Measurements from ENCODE around the gene GRK6. TPM values are rescaled to one million over a fixed set of nuclear protein-coding genes. Genes with fewer than 3 reads are reported as not detected.

GRK6 gene
- total and polyA plus RNA-seq, 9 of the 15 experiments (the other 6 are each of a cell fraction or from before 2014, with no cell fraction given): 0.63 to 122 (median 44.5) TPM

DNA sequence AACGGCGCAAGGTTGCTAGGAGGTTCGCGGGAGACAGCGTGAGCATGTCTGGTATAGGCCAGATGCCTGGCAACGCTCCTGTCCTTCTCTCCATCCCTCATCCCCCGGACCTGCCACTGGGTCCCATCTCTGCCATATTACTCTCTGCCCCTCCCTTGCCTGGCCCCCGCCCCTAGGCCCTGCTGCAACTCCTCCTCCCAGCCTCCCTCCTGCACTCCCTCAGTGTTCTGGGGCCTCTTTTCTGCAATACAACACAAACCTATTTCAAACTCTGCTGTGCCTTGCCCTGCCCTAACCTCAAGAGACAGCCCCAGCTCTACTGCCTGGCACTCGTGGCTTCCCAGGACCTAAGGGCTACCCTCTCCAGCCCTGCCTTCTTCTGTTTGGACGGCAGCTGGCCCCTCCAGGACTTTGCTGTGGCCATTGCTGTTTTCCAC is 55.9 kb downstream of the GRK6 start (continued):
- TF ChIP-seq, protein P1, sequence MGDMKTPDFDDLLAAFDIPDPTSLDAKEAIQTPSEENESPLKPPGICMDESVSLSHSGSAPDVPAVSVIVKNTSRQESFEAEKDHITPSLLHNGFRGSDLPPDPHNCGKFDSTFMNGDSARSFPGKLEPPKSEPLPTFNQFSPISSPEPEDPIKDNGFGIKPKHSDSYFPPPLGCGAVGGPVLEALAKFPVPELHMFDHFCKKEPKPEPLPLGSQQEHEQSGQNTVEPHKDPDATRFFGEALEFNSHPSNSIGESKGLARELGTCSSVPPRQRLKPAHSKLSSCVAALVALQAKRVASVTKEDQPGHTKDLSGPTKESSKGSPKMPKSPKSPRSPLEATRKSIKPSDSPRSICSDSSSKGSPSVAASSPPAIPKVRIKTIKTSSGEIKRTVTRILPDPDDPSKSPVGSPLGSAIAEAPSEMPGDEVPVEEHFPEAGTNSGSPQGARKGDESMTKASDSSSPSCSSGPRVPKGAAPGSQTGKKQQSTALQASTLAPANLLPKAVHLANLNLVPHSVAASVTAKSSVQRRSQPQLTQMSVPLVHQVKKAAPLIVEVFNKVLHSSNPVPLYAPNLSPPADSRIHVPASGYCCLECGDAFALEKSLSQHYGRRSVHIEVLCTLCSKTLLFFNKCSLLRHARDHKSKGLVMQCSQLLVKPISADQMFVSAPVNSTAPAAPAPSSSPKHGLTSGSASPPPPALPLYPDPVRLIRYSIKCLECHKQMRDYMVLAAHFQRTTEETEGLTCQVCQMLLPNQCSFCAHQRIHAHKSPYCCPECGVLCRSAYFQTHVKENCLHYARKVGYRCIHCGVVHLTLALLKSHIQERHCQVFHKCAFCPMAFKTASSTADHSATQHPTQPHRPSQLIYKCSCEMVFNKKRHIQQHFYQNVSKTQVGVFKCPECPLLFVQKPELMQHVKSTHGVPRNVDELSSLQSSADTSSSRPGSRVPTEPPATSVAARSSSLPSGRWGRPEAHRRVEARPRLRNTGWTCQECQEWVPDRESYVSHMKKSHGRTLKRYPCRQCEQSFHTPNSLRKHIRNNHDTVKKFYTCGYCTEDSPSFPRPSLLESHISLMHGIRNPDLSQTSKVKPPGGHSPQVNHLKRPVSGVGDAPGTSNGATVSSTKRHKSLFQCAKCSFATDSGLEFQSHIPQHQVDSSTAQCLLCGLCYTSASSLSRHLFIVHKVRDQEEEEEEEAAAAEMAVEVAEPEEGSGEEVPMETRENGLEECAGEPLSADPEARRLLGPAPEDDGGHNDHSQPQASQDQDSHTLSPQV (IDR thresholded peaks at IDR 0.05): no peak

DNA sequence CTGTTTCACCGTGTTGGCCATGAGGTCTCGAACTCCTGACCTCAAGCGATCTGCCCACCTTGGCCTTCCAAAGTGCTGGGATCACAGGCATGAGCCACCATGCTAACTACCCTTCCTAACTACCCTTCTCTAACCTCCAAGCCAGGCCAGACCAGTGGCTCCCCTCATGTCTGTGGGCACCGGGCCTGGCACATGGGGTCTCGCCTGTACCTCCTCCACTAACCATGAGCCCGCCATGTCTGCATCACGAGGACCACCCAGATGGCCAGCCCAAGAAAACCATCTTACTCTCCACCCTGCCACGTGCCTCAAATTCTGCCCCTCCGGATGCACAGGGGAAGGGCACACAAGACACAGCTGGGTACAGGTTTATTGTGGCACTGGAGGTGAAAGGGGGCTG is 56.6 kb downstream of the GRK6 start:
- POLR2A ChIA-PET: interaction anchor here (0.6 kb wide), 2 partner anchors 69 to 1171 kb away, joined by 3 read pairs; no protein-coding TSS in a partner anchor
- no peak for TF ChIP-seq EHMT2 (IDR thresholded peaks at IDR 0.05)
- TF ChIP-seq NCOA6 (IDR thresholded peaks at IDR 0.05): no peak
- no peak for TF ChIP-seq SMAD3 (CRISPR knock-in tag; conservative IDR thresholded peaks at IDR 0.05)
- TF ChIP-seq, protein P2, sequence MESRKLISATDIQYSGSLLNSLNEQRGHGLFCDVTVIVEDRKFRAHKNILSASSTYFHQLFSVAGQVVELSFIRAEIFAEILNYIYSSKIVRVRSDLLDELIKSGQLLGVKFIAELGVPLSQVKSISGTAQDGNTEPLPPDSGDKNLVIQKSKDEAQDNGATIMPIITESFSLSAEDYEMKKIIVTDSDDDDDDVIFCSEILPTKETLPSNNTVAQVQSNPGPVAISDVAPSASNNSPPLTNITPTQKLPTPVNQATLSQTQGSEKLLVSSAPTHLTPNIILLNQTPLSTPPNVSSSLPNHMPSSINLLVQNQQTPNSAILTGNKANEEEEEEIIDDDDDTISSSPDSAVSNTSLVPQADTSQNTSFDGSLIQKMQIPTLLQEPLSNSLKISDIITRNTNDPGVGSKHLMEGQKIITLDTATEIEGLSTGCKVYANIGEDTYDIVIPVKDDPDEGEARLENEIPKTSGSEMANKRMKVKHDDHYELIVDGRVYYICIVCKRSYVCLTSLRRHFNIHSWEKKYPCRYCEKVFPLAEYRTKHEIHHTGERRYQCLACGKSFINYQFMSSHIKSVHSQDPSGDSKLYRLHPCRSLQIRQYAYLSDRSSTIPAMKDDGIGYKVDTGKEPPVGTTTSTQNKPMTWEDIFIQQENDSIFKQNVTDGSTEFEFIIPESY (CRISPR knock-in tag; IDR thresholded peaks at IDR 0.05): no peak
- TF ChIP-seq, protein P3, sequence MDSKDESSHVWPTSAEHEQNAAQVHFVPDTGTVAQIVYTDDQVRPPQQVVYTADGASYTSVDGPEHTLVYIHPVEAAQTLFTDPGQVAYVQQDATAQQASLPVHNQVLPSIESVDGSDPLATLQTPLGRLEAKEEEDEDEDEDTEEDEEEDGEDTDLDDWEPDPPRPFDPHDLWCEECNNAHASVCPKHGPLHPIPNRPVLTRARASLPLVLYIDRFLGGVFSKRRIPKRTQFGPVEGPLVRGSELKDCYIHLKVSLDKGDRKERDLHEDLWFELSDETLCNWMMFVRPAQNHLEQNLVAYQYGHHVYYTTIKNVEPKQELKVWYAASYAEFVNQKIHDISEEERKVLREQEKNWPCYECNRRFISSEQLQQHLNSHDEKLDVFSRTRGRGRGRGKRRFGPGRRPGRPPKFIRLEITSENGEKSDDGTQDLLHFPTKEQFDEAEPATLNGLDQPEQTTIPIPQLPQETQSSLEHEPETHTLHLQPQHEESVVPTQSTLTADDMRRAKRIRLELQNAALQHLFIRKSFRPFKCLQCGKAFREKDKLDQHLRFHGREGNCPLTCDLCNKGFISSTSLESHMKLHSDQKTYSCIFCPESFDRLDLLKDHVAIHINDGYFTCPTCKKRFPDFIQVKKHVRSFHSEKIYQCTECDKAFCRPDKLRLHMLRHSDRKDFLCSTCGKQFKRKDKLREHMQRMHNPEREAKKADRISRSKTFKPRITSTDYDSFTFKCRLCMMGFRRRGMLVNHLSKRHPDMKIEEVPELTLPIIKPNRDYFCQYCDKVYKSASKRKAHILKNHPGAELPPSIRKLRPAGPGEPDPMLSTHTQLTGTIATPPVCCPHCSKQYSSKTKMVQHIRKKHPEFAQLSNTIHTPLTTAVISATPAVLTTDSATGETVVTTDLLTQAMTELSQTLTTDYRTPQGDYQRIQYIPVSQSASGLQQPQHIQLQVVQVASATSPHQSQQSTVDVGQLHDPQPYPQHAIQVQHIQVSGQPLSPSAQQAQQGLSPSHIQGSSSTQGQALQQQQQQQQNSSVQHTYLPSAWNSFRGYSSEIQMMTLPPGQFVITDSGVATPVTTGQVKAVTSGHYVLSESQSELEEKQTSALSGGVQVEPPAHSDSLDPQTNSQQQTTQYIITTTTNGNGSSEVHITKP (IDR thresholded peaks at IDR 0.05; ENCODE audit: partially characterized antibody): no peak
- no peak for TF ChIP-seq PHF21A (IDR thresholded peaks at IDR 0.05; ENCODE audit: borderline replicate concordance, low read depth)
- TF ChIP-seq ZKSCAN1 (IDR thresholded peaks at IDR 0.05; ENCODE audit: low read depth, low read length): no peak
- no peaks in the 10 kb centered on the region for H3K27me3 ChIP-seq (ENCODE audit: control insufficient read depth in 2 of 2, insufficient read depth in 2 of 2, low read length in 2 of 2)
- FAIRE-seq: no peak
- H3K4me1 ChIP-seq (replicated peaks in 1 of 2; ENCODE audit: control insufficient read depth in 2 of 2, insufficient read depth in 2 of 2, low read length in 2 of 2): peaks cover 15 to 35% of the 10 kb centered on the region in 2 experiments
- no peak overlapping the region for H3K4me2 ChIP-seq (ENCODE audit: insufficient read depth, low read length)
- H3K4me3 ChIP-seq: no peak overlapping the region
- H2AFZ ChIP-seq (ENCODE audit: low read depth, low read length): no peak overlapping the region
- H3K36me3 ChIP-seq (ENCODE audit: control insufficient read depth, insufficient read depth, low read length): peaks cover 51% of the 10 kb centered on the region; the same call in 2 of the 3 replicates
- CTCF ChIA-PET (ENCODE audit: low intra/inter-chr PET ratio): interaction anchor here (1.1 kb wide), 1 partner anchor 9 kb away, joined by 4 read pairs; no protein-coding TSS in a partner anchor
- H3K9ac ChIP-seq (ENCODE audit: insufficient read depth in 1 of 2, low read depth in 2 of 2, low read length in 2 of 2): 0 out of 4 replicates have a peak overlapping the region, but pooled peaks of 1 of the 2 experiments have one; percentile 1
- no peak for ATAC-seq
- DNase-seq (ENCODE audit: extremely low read depth in 1 of 4, low spot score in 3 of 4): no peak
- no TSS peak for BruUV-seq (replicated peaks)
- WGBS (ENCODE audit: insufficient coverage, low coverage, missing lambda C conversion rate): 97% methylated on average over 9 of the region's 9 CpGs
- intact Hi-C loops (cut with micrococcal nuclease): no loop called here
- no peaks in the 10 kb centered on the region for H3K79me2 ChIP-seq (ENCODE audit: control insufficient read depth, insufficient read depth, low read length)
- no peaks in the 10 kb centered on the region for H3K9me1 ChIP-seq (ENCODE audit: control insufficient read depth, insufficient read depth, low read length)
- H3K27ac ChIP-seq (ENCODE audit: extremely low read depth, low read depth, low read length): no peak overlapping the region
- H3K9me3 ChIP-seq (replicated peaks; ENCODE audit: control insufficient read depth, insufficient read depth, low read depth, low read length): no peaks in the 10 kb centered on the region
- no peaks in the 10 kb centered on the region for H4K20me1 ChIP-seq (replicated peaks; ENCODE audit: control insufficient read depth, insufficient read depth, low read length)
- in situ Hi-C loops (cut with MboI): no loop called here

Data from K562 (cell line).